ENCODE measurements around the gene ISCA1.

ISCA1 gene

DNA sequence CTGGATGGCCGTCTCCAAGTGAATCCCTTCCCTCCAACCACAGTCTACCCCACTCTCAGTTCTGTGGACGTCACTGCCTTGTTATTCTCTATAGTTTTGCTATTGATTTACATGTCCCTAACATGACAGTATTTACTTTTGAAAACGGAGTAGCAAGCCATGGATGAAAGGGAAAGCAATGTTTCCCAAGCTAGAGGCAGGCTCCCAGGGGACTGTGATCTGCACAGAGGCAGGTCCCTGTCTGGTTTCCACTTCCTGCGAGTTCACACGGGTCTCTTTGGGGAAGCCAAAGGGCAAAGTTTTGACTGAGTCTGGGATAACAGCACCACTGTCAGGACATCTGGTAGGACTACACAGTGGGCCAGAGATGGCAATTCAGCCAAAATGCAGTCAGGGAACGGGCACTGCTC lies 35.6 kb downstream of the ISCA1 start:
- peak in 1 of 2 experiments; percentile 7 for DNase-seq (ENCODE audit: low read depth in 1 of 2, low spot score in 1 of 2)
- H3K4me3 ChIP-seq (replicated peaks; ENCODE audit: insufficient read depth, low read length), result no peak overlapping the region
- no peak for TF ChIP-seq CTCF (IDR thresholded peaks at IDR 0.05; ENCODE audit: insufficient read depth, low read length)
- TF ChIP-seq, protein P1, sequence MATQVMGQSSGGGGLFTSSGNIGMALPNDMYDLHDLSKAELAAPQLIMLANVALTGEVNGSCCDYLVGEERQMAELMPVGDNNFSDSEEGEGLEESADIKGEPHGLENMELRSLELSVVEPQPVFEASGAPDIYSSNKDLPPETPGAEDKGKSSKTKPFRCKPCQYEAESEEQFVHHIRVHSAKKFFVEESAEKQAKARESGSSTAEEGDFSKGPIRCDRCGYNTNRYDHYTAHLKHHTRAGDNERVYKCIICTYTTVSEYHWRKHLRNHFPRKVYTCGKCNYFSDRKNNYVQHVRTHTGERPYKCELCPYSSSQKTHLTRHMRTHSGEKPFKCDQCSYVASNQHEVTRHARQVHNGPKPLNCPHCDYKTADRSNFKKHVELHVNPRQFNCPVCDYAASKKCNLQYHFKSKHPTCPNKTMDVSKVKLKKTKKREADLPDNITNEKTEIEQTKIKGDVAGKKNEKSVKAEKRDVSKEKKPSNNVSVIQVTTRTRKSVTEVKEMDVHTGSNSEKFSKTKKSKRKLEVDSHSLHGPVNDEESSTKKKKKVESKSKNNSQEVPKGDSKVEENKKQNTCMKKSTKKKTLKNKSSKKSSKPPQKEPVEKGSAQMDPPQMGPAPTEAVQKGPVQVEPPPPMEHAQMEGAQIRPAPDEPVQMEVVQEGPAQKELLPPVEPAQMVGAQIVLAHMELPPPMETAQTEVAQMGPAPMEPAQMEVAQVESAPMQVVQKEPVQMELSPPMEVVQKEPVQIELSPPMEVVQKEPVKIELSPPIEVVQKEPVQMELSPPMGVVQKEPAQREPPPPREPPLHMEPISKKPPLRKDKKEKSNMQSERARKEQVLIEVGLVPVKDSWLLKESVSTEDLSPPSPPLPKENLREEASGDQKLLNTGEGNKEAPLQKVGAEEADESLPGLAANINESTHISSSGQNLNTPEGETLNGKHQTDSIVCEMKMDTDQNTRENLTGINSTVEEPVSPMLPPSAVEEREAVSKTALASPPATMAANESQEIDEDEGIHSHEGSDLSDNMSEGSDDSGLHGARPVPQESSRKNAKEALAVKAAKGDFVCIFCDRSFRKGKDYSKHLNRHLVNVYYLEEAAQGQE (IDR thresholded peaks at IDR 0.05; ENCODE audit: insufficient replicate concordance, low read depth), result no peak
- TF ChIP-seq GABPA (IDR thresholded peaks at IDR 0.05; ENCODE audit: low read depth), result no peak
- TF ChIP-seq SPI1 (IDR thresholded peaks at IDR 0.05; ENCODE audit: borderline replicate concordance, low read depth), result no peak
- TF ChIP-seq POLR2AphosphoS5 (IDR thresholded peaks at IDR 0.05; ENCODE audit: low read depth), result no peak
- no peak overlapping the region for H3K27ac ChIP-seq (replicated peaks)
- no peaks in the 10 kb centered on the region for H3K27me3 ChIP-seq (ENCODE audit: insufficient read depth, poor library complexity, severe bottlenecking)

DNA sequence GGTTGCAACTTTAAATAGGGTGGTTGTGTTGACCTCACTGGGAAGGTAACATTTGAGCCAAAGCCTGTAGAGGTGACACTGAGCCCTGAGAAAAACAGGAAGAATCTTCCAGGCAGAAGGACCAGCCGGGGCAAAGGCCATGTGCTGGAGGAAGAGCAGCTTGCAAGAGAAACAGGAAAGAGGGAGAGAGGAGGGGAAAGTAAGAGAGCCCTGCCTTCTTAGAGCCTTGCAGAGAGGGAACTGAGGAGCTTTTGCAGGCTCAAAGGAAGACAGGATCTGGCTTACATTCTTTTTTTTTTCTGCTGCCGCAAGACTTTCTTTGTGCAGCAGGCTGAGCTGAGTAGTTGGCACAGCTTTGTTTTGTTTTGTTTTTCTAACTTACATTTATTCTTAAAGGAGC lies 40.3 kb downstream of the ISCA1 start:
- H3K27me3 ChIP-seq (ENCODE audit: insufficient read depth, poor library complexity, severe bottlenecking), result no peaks in the 10 kb centered on the region
- H3K4me3 ChIP-seq (replicated peaks; ENCODE audit: insufficient read depth, low read length), result no peak overlapping the region
- DNase-seq (ENCODE audit: low read depth in 1 of 2, low spot score in 1 of 2), result peak in 1 of 2 experiments; percentile 32
- TF ChIP-seq SPI1 (IDR thresholded peaks at IDR 0.05; ENCODE audit: borderline replicate concordance, low read depth) (no peak), GABPA (IDR thresholded peaks at IDR 0.05; ENCODE audit: low read depth) (no peak), POLR2AphosphoS5 (IDR thresholded peaks at IDR 0.05; ENCODE audit: low read depth) (no peak), CTCF (IDR thresholded peaks at IDR 0.05; ENCODE audit: insufficient read depth, low read length) (no peak)
- TF ChIP-seq, protein P1 (IDR thresholded peaks at IDR 0.05; ENCODE audit: insufficient replicate concordance, low read depth), result no peak
- no peak overlapping the region for H3K27ac ChIP-seq (replicated peaks)

GRCh38 chr9:86241216-86241615 lies 41.1 kb downstream of the ISCA1 start:
- Histone ChIP-seq H3K27me3 (ENCODE audit: insufficient read depth, poor library complexity, severe bottlenecking) (no peaks in the 10 kb centered on the region), H3K27ac (replicated peaks) (no peak overlapping the region), H3K4me3 (replicated peaks; ENCODE audit: insufficient read depth, low read length) (no peak overlapping the region)
- no peak for DNase-seq (ENCODE audit: low read depth in 1 of 2, low spot score in 1 of 2)
- no peak for TF ChIP-seq GABPA (IDR thresholded peaks at IDR 0.05; ENCODE audit: low read depth)
- no peak for TF ChIP-seq POLR2AphosphoS5 (IDR thresholded peaks at IDR 0.05; ENCODE audit: low read depth)
- TF ChIP-seq, protein P1 (IDR thresholded peaks at IDR 0.05; ENCODE audit: insufficient replicate concordance, low read depth), result no peak
- no peak for TF ChIP-seq SPI1 (IDR thresholded peaks at IDR 0.05; ENCODE audit: borderline replicate concordance, low read depth)
- no peak for TF ChIP-seq CTCF (IDR thresholded peaks at IDR 0.05; ENCODE audit: insufficient read depth, low read length)
